Activated T-cell treated with anti-CD3 and anti-CD28 coated beads, Interleukin-2, amount 50 U/mL, for 48 hours (primary cell): Measurements from ENCODE around the gene NDUFS4.
"Not testable (repeated sequence)": the region's sequence is repeated elsewhere in the genome, so short reads cannot be mapped to it uniquely, and the experiment has no call there.

Source experiments
- DNase-seq, 2 experiments: peaks; one replicate each; pipeline ENCODE4 v3.0.0-alpha.2; 2020

The NDUFS4 gene

DNA sequence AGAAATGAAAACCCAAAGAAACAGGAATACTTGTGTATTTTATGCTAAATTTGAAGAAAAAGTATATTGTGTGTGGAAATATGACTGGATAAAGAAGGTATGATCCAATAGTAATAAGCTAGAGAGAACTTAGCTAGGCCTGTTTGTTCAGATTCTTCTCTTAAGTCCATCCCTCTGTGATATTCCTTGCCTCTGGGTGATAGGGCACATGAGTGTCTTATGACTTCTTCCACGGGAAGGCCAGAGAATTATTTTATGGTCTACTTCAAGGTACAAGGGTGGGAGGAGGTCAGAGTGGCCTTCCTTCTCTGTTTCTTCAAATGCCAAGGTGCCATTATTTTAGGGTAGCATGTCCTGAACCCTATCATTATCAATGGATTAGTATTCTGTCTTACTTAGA lies 113.7 kb downstream of the NDUFS4 start:
- no peak for DNase-seq

DNA sequence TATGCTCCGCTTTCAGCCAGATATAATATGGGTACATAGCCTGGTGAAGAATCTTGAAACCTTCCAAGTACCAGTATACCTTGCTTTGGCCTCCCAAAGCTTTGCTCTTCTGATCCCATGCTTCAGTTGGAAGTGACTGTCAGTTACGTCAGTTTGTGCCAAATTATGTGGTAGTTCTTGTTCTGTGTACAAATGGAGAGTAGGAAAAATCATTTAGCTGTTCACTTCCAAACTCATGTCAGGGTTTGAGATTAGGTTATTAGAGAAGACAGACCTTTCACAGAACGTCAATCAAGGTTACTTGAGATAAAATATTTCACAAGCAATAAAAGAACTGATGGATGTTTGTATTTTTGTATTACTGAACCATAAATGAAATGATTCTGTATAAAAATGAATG lies 117.2 kb downstream of the NDUFS4 start:
- no peak for DNase-seq

DNA sequence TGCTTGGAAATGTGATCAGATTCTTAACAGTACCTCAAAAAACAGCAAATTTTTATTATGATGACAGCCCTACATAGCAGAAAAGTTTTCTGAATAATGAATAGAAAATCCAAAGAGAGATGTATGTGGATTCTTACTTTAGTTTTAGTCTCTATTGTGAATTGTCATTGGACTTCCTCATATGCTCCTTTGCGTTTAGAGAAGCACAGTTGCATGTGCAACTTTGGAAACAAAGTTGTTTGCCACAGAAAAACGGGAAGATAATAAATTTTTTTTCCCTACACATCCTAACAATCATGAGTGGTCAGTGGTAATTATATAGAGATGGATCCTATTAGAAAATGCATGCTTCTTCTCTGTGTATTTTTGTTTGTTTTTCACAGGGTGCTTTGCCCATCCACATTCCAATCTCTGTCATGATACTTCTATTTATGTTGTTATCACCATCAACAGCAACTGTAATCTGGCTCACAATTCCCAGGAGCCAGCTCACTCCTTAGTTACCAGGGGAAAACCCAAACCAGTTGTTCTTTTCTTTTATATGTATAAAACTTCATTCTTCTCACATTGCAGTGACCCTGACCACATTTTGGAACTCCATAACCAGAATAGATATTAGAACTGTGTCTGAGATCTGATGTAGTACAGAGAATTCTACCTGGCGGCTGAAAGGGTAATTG lies 118.7 kb downstream of the NDUFS4 start:
- DNase-seq = no peak

DNA sequence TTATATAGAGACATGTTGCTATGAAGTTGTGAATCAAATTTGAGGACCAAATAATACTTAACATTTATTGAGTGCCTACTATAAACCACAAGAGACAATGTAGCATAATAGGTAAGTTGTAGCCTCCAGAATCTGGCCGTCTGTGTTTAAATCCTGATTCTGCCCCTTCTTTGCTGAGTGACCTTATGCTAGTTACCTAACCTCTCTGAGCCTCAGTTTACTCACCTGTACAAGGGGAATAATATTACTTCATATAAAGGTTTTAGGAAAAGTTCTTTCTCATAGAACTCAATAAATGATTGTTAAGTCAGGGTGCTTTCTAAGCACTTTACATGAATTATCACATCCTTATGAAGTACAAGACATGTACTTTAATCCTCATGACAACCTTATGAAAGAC lies 120.6 kb downstream of the NDUFS4 start:
- no peak for DNase-seq

DNA sequence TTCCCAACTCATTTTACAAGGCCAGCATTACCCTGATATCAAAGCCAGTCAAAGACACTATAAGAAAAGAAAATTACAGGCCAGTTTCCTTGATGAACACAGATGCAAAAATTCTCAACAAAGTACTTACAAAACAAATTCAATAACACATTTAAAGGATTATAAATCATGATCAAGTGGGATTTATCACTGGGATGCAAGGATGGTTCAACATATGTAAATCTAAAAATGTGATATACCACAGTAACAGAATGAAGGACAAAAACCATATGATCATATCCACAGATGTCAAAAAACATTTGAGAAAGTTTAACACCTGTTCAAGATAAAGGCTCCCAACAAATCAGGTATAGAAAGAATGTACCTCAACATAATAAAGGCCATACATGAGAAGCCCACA lies 130.6 kb downstream of the NDUFS4 start:
- no peak for DNase-seq

DNA sequence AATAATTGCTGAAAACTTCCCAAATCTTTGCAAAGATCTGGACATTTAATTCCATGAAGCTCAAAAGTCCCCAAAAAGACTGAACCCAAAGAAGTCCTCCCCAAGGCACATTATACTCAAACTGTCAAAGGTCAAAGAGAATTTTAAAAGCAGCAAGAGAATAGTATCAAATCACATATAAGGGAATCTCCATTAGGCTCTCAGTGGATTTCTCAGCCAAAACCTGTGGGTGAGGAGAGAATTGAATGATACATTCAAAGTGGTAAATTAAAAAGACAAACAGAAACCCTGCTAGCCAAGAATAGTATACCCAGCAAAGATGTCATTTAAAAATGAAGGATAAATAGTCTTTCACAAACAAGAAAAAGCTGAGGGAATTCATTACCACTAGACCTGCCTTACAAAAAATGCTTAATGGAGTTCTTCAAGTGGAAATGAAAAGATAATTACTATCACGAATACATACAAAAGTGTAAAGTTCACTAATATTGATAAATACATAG lies 134.1 kb downstream of the NDUFS4 start:
- no peak for DNase-seq

DNA sequence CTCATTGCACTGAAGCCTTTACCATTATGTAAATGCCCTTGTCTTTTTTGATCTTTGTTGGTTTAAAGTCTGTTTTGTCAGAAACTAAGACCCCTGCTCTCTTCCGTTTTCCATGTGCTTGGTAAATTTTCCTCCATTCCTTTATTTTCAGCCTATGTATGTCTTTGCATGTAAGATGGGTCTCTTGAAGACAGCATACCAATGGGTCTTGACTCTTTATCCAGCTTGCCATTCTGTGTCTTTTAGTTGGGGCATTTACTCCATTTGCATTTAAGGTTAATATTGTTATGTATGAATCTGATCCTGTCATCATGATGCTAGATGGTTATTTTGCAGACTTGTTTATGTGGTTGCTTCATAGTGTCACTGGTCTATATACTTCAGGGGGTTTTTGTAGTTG lies 150.0 kb downstream of the NDUFS4 start:
- not testable (repeated sequence) for DNase-seq

DNA sequence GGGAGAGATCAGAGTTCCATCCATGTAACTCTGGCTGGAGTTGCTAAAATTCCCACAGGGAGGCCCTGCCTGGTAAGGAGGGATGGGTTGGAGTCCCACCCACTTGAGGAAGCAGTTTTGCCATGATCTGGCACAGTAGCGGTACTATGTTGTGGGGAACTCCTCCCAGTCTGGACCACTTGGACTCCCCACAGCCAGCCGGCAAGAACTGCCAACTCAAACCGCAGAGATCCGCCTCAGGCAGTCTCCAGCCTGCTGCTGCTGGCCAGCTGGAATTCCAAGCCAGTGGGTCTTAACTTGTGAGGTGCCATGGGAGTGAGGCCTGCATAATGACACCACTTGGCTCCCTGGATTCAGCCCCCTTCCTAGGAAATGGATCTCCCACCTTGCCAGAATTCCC lies 151.9 kb downstream of the NDUFS4 start:
- DNase-seq = no peak

DNA sequence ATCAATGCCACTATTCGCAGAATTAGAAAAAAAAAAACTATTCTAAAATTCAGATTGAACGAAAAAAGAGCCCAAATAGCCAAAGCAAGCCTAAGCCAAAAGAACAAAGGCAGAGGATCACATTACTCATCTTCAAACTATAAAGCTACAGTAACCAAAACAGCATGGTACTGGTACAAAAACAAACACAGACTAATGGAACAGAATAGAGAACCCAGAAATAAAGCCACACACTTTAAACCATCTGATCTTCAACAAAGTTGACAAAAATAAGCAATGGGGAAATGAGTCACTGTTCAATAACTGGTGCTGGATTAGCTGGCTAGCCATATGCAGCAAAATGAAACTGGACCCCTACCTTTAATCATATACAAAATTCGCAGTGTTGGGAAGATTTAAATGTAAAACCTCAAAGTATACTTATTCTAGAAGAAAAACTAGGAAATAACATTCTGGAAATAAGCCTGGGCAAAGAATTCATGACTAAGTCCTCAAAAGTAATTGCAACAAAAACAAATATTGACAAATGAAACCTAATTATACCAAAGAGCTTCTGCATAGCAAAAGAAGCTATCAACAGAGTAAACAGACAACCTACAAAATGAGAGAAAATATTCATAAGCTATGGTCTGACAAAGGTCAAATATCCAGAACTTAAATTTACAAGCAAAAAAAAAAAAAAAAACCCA lies 153.7 kb downstream of the NDUFS4 start:
- DNase-seq = no peak

DNA sequence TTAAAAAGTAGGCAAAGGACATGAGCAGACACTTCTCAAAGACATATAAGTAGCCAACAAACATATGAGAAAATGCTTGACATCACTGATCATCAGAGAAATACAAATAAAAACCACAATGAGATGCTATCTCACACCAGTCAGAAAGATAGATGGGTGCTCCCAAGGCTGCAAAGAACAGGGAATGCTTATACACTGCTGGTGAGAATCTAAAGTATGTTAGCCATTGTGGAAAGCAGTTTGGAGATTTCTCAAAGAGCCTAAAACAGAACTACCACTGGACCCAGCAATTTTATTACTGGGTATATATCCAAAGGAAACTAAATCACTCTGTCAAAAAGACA lies 154.2 kb downstream of the NDUFS4 start:
- no peak for DNase-seq

DNA sequence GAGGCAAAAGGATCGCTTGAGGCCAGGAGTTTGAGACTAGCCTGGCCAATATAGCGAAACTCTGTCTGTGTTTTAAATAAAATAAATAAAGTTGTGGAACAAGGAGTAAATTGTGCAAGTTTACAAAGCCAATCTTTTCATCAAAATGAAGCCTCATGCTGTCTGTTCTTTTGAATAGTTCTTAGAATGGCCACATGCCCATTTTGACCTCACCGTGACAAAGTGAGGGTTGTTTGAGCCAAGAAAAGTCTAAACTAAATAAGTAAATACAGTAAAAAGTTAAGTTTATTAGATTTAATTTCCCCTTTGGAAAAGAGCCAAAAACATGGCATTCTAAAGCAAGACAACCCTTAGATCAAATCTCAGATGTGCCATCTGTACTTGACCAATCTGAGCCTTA lies 165.7 kb downstream of the NDUFS4 start:
- DNase-seq = no peak

DNA sequence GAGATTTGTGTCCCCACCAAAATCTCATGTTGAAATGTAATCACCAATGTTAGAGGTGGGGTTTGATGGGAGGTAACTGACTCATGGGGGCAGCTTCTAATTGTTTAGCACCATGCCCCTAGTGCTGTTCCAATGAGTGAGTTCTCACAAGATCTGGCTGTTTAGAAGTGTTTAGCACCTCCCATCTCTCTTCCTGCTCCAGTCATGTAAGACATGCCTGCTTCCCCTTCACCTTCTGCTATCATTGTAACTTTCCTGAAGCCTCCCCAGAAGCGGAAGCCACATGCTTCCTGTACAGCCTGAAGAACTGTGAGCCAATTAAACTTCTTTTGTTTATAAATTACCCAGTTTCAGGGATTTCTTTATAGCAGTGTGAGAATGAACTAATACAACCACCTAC lies 170.5 kb downstream of the NDUFS4 start:
- no peak for DNase-seq
